HG02759 (cell line): ENCODE measurements around the gene HMX2.
"Not testable (repeated sequence)": the region's sequence is repeated elsewhere in the genome, so short reads cannot be mapped to it uniquely, and the experiment has no call there.

Source experiments
- ATAC-seq: cut with Tn5 transposase; IDR thresholded peaks from one replicate; pipeline ENCODE4 v1.9.1; 2021; ENCODE audit warnings: mild to moderate bottlenecking, moderate library complexity; ENCODE audit not compliant: unreplicated experiment

HMX2 gene

GRCh38 chr10:123150271-123150985, 2.5 kb downstream of the HMX2 start:
- no peak for ATAC-seq

GRCh38 chr10:123150986-123151736, 3.2 kb downstream of the HMX2 start:
- no peak for ATAC-seq

- no peak for ATAC-seq
Observed at GRCh38 chr10:123151737-123152135, 3.8 kb downstream of the HMX2 start.

GRCh38 chr10:123153486-123154091, 5.7 kb downstream of the HMX2 start:
- ATAC-seq = no peak

- peak; percentile 90 for ATAC-seq
Observed at GRCh38 chr10:123154092-123154710, 6.3 kb downstream of the HMX2 start, which contains the start of gene BUB3. TSS of gene BUB3 (plus strand) at chr10:123154402. CDS start at chr10:123154918, 516 bp downstream.

GRCh38 chr10:123154711-123155505, 7.0 kb downstream of the HMX2 start:
- peak; percentile 57 for ATAC-seq

- ATAC-seq = no peak
Observed at GRCh38 chr10:123156078-123156477, 8.1 kb downstream of the HMX2 start.

GRCh38 chr10:123157210-123157609, 9.3 kb downstream of the HMX2 start:
- no peak for ATAC-seq

- ATAC-seq = no peak
Observed at GRCh38 chr10:123158682-123159081, 10.7 kb downstream of the HMX2 start.

- ATAC-seq = no peak
Observed at GRCh38 chr10:123160311-123160980, 12.5 kb downstream of the HMX2 start.

- ATAC-seq = no peak
Observed at GRCh38 chr10:123164319-123164718, 16.4 kb downstream of the HMX2 start.

GRCh38 chr10:123165445-123166072, 17.6 kb downstream of the HMX2 start:
- no peak for ATAC-seq

GRCh38 chr10:123166618-123167017, 18.7 kb downstream of the HMX2 start:
- no peak for ATAC-seq

GRCh38 chr10:123170961-123171360, 23.0 kb downstream of the HMX2 start:
- no peak for ATAC-seq

GRCh38 chr10:123171616-123172015, 23.7 kb downstream of the HMX2 start:
- ATAC-seq = not testable (repeated sequence)

- ATAC-seq = no peak
Observed at GRCh38 chr10:123175389-123176387, 27.8 kb downstream of the HMX2 start.

- not testable (repeated sequence) for ATAC-seq
Observed at GRCh38 chr10:123178390-123178789, 30.5 kb downstream of the HMX2 start.
